ENCODE data around the gene C19orf12. TPM values are rescaled to one million over a fixed set of nuclear protein-coding genes. Genes with fewer than 3 reads are reported as not detected.
A peak's percentile ranks its signal among the peaks of the same experiment; 100 is the strongest.

C19orf12 gene
- total RNA-seq, 1 donor = 48.5 TPM

DNA sequence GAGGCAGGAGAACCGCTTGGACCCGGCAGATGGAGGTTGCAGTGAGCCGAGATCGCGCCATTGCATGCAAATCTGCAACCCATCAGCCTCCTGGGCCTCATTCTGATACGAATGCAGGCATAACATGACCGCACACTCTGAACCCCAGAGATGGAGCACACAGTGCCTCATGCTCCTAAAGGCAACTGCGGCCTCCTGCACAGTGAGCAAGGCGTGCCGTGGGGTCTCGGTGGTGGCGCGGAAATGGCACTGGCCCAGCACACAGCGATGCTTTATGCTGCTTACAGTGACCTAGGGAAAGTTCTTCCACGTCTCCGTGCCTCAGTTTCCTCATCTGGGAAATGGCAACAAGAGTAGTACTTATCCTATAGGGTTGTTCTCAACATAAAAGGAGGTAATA, 2.0 kb upstream of the C19orf12 start:
- H3K9me3 ChIP-seq (ENCODE audit: low read depth, low read length) = no peaks in the 10 kb centered on the region
- TF ChIP-seq, protein P1, sequence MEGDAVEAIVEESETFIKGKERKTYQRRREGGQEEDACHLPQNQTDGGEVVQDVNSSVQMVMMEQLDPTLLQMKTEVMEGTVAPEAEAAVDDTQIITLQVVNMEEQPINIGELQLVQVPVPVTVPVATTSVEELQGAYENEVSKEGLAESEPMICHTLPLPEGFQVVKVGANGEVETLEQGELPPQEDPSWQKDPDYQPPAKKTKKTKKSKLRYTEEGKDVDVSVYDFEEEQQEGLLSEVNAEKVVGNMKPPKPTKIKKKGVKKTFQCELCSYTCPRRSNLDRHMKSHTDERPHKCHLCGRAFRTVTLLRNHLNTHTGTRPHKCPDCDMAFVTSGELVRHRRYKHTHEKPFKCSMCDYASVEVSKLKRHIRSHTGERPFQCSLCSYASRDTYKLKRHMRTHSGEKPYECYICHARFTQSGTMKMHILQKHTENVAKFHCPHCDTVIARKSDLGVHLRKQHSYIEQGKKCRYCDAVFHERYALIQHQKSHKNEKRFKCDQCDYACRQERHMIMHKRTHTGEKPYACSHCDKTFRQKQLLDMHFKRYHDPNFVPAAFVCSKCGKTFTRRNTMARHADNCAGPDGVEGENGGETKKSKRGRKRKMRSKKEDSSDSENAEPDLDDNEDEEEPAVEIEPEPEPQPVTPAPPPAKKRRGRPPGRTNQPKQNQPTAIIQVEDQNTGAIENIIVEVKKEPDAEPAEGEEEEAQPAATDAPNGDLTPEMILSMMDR (IDR thresholded peaks at IDR 0.05; ENCODE audit: extremely low read depth, low read depth, low read length) = no peak
- H2AFZ ChIP-seq (ENCODE audit: low read length) = no peak overlapping the region
- no peak overlapping the region for H3K4me2 ChIP-seq (ENCODE audit: insufficient read depth, low read length)
- no peak overlapping the region for H3K4me3 ChIP-seq (ENCODE audit: insufficient read depth, low read length)
- no peaks in the 10 kb centered on the region for H3K36me3 ChIP-seq (ENCODE audit: insufficient read depth, low read length)
- peaks cover 14% of the 10 kb centered on the region for H3K4me1 ChIP-seq (ENCODE audit: insufficient read depth, low read length)
- H3K27me3 ChIP-seq (ENCODE audit: insufficient read depth, low read length) = no peaks in the 10 kb centered on the region
- no peak overlapping the region for H3K27ac ChIP-seq (ENCODE audit: low read depth, low read length)
- peaks cover 6% of the 10 kb centered on the region for H4K20me1 ChIP-seq (ENCODE audit: insufficient read depth, low read length)
- H3K79me2 ChIP-seq (ENCODE audit: insufficient read depth, low read length) = peaks cover 35% of the 10 kb centered on the region
- no peak for DNase-seq (ENCODE audit: insufficient read length, low spot score, missing footprints)

DNA sequence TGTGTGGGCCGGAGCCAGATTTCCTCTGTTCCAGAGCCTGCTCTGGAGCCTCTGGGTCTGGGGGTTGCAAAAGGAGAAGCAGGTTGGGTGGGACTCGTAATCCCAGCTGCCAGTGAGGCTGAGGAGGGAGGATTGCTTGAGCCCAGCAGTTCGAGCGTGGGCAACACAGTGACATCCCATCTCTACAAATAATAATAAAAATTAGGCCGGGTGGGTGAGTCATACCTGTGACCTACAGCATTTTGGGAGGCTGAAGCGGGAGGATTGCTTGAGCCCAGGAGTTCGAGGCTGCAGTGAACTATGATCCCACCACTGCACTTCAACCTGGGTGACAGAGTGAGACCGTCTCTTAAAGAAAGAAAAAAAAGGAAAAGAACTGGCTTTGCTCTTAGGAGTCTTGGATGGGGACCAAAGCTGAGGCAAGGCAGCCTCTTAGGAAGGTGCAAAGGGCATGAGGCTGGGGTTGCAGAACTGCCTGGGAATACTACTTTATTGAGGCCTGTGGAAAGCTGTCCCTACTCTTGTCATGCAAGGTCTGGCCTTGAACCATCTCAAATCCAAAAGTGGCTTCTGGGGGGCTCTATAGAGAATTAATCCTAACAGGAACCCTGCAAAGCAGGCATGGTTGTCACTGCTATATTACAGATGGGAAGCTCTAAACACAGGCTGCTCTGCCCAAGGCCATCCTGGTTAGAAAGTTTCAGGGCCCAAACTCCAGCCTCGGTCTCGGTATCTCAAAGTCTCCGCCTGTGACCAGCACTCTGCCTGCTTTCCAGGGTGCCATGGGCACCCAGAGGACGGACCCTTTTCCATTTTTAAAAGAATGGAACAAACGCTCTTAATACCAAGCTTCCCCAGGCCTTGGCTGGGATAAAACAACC, 880 bp upstream of the C19orf12 start:
- no peak for DNase-seq (ENCODE audit: insufficient read length, low spot score, missing footprints)
- Histone ChIP-seq H3K36me3 (ENCODE audit: insufficient read depth, low read length) (no peaks in the 10 kb centered on the region), H3K27ac (ENCODE audit: low read depth, low read length) (peak overlapping the region; percentile 65), H3K4me2 (ENCODE audit: insufficient read depth, low read length) (peak overlapping the region; percentile 89), H3K27me3 (ENCODE audit: insufficient read depth, low read length) (no peaks in the 10 kb centered on the region), H4K20me1 (ENCODE audit: insufficient read depth, low read length) (peaks cover 6% of the 10 kb centered on the region), H3K79me2 (ENCODE audit: insufficient read depth, low read length) (peaks cover 43% of the 10 kb centered on the region), H3K9me3 (ENCODE audit: low read depth, low read length) (no peaks in the 10 kb centered on the region), H3K4me1 (ENCODE audit: insufficient read depth, low read length) (peaks cover 14% of the 10 kb centered on the region), H3K4me3 (ENCODE audit: insufficient read depth, low read length) (peak overlapping the region; percentile 85), H2AFZ (ENCODE audit: low read length) (peak overlapping the region; percentile 87)
- TF ChIP-seq, protein P1 (IDR thresholded peaks at IDR 0.05; ENCODE audit: extremely low read depth, low read depth, low read length) = no peak

DNA sequence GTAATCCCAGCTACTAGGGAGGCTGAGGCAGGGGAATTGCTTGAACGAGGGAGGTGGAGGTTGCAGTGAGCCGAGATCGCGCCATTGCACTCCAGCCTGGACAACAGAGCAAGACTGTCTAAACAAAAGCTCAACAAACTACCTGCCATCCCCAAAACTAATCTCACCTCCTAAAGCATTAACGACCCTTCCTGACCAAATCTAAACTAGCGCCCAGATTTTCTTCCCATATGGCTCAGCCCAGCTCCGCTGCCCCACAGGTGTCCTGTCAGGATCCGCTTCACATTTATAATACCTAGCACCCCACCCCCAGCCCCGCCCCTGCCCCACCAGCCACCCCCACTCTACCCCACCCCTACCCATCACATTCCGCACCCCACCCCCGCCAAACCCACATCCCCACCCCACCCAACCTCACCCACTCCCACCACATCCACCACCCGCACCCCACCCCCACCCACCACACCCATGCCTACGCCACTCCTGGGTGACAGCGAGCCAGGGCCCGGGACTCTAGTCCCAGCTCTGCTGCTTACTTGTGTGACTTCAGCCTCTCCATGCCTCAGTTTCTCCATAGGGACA, 599 bp downstream of the C19orf12 start:
- Histone ChIP-seq H3K27ac (ENCODE audit: low read depth, low read length) (peak overlapping the region; percentile 65), H4K20me1 (ENCODE audit: insufficient read depth, low read length) (peaks cover 10% of the 10 kb centered on the region), H3K4me2 (ENCODE audit: insufficient read depth, low read length) (peak overlapping the region; percentile 89), H3K4me3 (ENCODE audit: insufficient read depth, low read length) (peak overlapping the region; percentile 85), H3K36me3 (ENCODE audit: insufficient read depth, low read length) (no peaks in the 10 kb centered on the region), H3K27me3 (ENCODE audit: insufficient read depth, low read length) (no peaks in the 10 kb centered on the region), H2AFZ (ENCODE audit: low read length) (peak overlapping the region; percentile 87), H3K9me3 (ENCODE audit: low read depth, low read length) (no peaks in the 10 kb centered on the region), H3K79me2 (ENCODE audit: insufficient read depth, low read length) (peaks cover 56% of the 10 kb centered on the region), H3K4me1 (ENCODE audit: insufficient read depth, low read length) (peaks cover 14% of the 10 kb centered on the region)
- peak; percentile 76 for DNase-seq (ENCODE audit: insufficient read length, low spot score, missing footprints)
- TF ChIP-seq, protein P1 (IDR thresholded peaks at IDR 0.05; ENCODE audit: extremely low read depth, low read depth, low read length) = no peak
